A549 (cell line): Measurements from ENCODE around the gene CEP250. TPM values are rescaled to one million over a fixed set of nuclear protein-coding genes. Genes with fewer than 3 reads are reported as not detected.

Experiments used
- ATAC-seq, 2 experiments: fragments of 200-7000 bp in 1 of 2; fragments of >200 bp in 1 of 2; cut with Nextera tagmentation in 1 of 2; cut with Tn5 transposase in 1 of 2; 3 replicates each; pipeline versions ENCODE4 v1.8.0 to v1.9.1; 2018 to 2020; ENCODE audit warnings: mild to moderate bottlenecking in 1 of 2, moderate library complexity in 1 of 2
- CTCF ChIA-PET: fragments of 300-600 bp; sonication (Branson Sonifier 250); formaldehyde crosslinking; extraction: SDS; loops from one replicate; lab custom pipeline; 2021; ENCODE audit warnings: antibody characterized with exemption, inconsistent platforms; lab: Yijun Ruan, JAX
- POLR2A ChIA-PET: fragments of 350-600 bp; formaldehyde crosslinking; extraction: SDS; loops from one replicate; lab custom pipeline; 2021; ENCODE audit warnings: antibody characterized with exemption, inconsistent platforms; lab: Yijun Ruan, JAX
- DNase-seq, 2 experiments: peaks; one replicate each; pipeline versions ENCODE4 v3.0.0 to v3.0.0-alpha.2; 2011 to 2016; ENCODE audit warnings: low read depth in 1 of 2, low spot score in 1 of 2
- FAIRE-seq: peaks from 2 replicates; lab custom pipeline; 2011; peaks lifted over from hg19 to GRCh38; lab: Jason Lieb, UNC
- H3K27ac ChIP-seq, 2 experiments: fragments of >200 bp; sonication (Bioruptor Twin); formaldehyde crosslinking; 3 replicates each; pipeline ENCODE4 v1.5.1; 2016 to 2017
- H3K4me1 ChIP-seq: fragments of >200 bp; sonication (Bioruptor Twin); formaldehyde crosslinking; 3 replicates; pipeline ENCODE4 v1.6.1; 2016
- H3K4me2 ChIP-seq: fragments of >200 bp; sonication (Bioruptor Twin); formaldehyde crosslinking; 3 replicates; pipeline ENCODE4 v1.6.1; 2016
- H3K4me3 ChIP-seq: fragments of >200 bp; sonication (Bioruptor Twin); formaldehyde crosslinking; 3 replicates; pipeline ENCODE4 v1.5.1; 2016
- H3K9me3 ChIP-seq: fragments of >200 bp; sonication (Bioruptor Twin); formaldehyde crosslinking; 3 replicates; pipeline ENCODE4 v1.6.1; 2016
- BCL3 ChIP-seq: fragments of >200 bp; sonication (Bioruptor Twin); formaldehyde crosslinking; IDR thresholded peaks from 3 replicates; pipeline ENCODE4 v1.6.1; 2016
- CBX2 ChIP-seq: fragments of 200-600 bp; sonication (generic); IDR thresholded peaks from 2 replicates; pipeline ENCODE4 v1.6.1; 2016; ENCODE audit warnings: low read depth, mild to moderate bottlenecking, borderline replicate concordance
- CBX8 ChIP-seq: fragments of 200-600 bp; sonication (generic); IDR thresholded peaks from 2 replicates; pipeline ENCODE4 v1.6.1; 2016
- CTCF ChIP-seq: fragments of >200 bp; sonication (Bioruptor Twin); formaldehyde crosslinking; IDR thresholded peaks from 3 replicates; pipeline ENCODE4 v1.5.1; 2016
- E2F6 ChIP-seq: IDR thresholded peaks from 2 replicates; pipeline ENCODE4 v1.6.1; 2012; ENCODE audit warnings: low read depth, borderline replicate concordance
- EHMT2 ChIP-seq: fragments of 200-600 bp; sonication (generic); IDR thresholded peaks from 2 replicates; pipeline ENCODE4 v1.6.1; 2016; ENCODE audit warnings: antibody characterized with exemption, low read depth, mild to moderate bottlenecking, moderate library complexity
- EP300 ChIP-seq, 2 experiments: fragments of >200 bp; sonication (Bioruptor Twin); formaldehyde crosslinking; IDR thresholded peaks; 2 replicates in 1 of 2; 3 replicates in 1 of 2; pipeline ENCODE4 v1.6.1; 2016 to 2017
- ESRRA ChIP-seq: fragments of 150-350 bp; IDR thresholded peaks from 2 replicates; pipeline ENCODE4 v1.6.1; 2014; ENCODE audit warnings: mild to moderate bottlenecking, low read length, borderline replicate concordance
- KDM1A ChIP-seq: fragments of 200-600 bp; sonication (generic); IDR thresholded peaks from 2 replicates; pipeline ENCODE4 v1.6.1; 2016; ENCODE audit warnings: low read depth, mild to moderate bottlenecking
- MAFK ChIP-seq: fragments of 450-650 bp; IDR thresholded peaks from 2 replicates; pipeline ENCODE4 v1.6.1; 2014; ENCODE audit not compliant: partially characterized antibody
- POLR2A ChIP-seq: IDR thresholded peaks from 2 replicates; pipeline ENCODE4 v1.6.1; 2012; ENCODE audit warnings: mild to moderate bottlenecking, low read length
- RAD21 ChIP-seq, 2 experiments: fragments of >200 bp in 1 of 2; sonication (Bioruptor Twin) in 1 of 2; formaldehyde crosslinking in 1 of 2; IDR thresholded peaks in 1 of 2; conservative IDR thresholded peaks in 1 of 2; 2 replicates in 1 of 2; 3 replicates in 1 of 2; pipeline ENCODE4 v1.6.1; 2012 to 2018; ENCODE audit warnings: inconsistent platforms in 1 of 2
- RARB ChIP-seq: fragments of 250-450 bp; sonication (Bioruptor Pico); IDR thresholded peaks from 2 replicates; pipeline ENCODE4 v1.8.0; 2021; ENCODE audit warnings: mild to moderate bottlenecking, moderate library complexity
- SMC3 ChIP-seq: fragments of >200 bp; sonication (Bioruptor Twin); formaldehyde crosslinking; IDR thresholded peaks from 3 replicates; pipeline ENCODE4 v1.6.1; 2018; ENCODE audit warnings: inconsistent platforms
- USF2 ChIP-seq: fragments of 450-650 bp; IDR thresholded peaks from 2 replicates; pipeline ENCODE4 v1.6.1; 2014; ENCODE audit warnings: antibody characterized with exemption
- WGBS: methylation state at CpG from one replicate; pipeline ENCODE4 v1.1.6; 2017; ENCODE audit errors: missing lambda C conversion rate; 5-methylcytosine and 5-hydroxymethylcytosine counted together
- polyA plus RNA-seq, 4 experiments: library from polyadenylated mRNA; depleted of rRNA in 3 of 4; stranded (reverse); fragments of >200 nt; fragmentation: RNase III in 1 of 4; extraction: RNeasy Plus Mini Kit Qiagen cat#74134 plus additional on column Dnase treatment in 1 of 4; gene quantifications; 2 replicates in 3 of 4; 3 replicates in 1 of 4; pipeline ENCODE4 v1.2.3, GENCODE V29; 2011 to 2017

CEP250 gene
- polyA plus RNA-seq, 2 of the 4 experiments (the other 2 are of a cell fraction): 13.8 to 19.6 TPM

GRCh38 chr20:35463455-35464300 lies 8.3 kb downstream of the CEP250 start:
- Histone ChIP-seq H3K9me3 (no peaks in the 10 kb centered on the region), H3K4me2 (no peak overlapping the region), H3K27ac (0 out of 6 replicates have a peak overlapping the region, but pooled peaks of 1 of the 2 experiments have one; percentile 6), H3K4me1 (peaks cover 21% of the 10 kb centered on the region), H3K4me3 (no peak overlapping the region)
- peak; percentile 77 to 80 for TF ChIP-seq RAD21 (conservative IDR thresholded peaks at IDR 0.05 in 1 of 2, IDR thresholded peaks at IDR 0.05 in 1 of 2)
- peak; percentile 83 for TF ChIP-seq CTCF
- peak; percentile 43 for TF ChIP-seq SMC3
- TF ChIP-seq EHMT2: no peak
- ChIA-PET POLR2A (interaction anchor here (0.6 kb wide), 1 partner anchor 204 kb away, joined by 4 read pairs; no protein-coding TSS in a partner anchor), CTCF (interaction anchor here (0.7 to 5.4 kb wide), 58 partner anchors 8 to 736 kb away, joined by 3 to 39 read pairs (median 4); partner anchors contain the start of genes CEP250, CPNE1, ERGIC3 and RBM12)
- DNase-seq (peak; percentile 74), FAIRE-seq (no peak), ATAC-seq (peak; percentile 90 to 93)
- WGBS: 41% methylated on average over 4 of the region's 4 CpGs

GRCh38 chr20:35465976-35466375 lies 10.6 kb downstream of the CEP250 start:
- H3K27ac ChIP-seq: 0 out of 6 replicates have a peak overlapping the region, but pooled peaks of 1 of the 2 experiments have one; percentile 8
- peak; percentile 3 for TF ChIP-seq MAFK
- no peak for TF ChIP-seq CTCF
- no peak overlapping the region for H3K4me2 ChIP-seq
- FAIRE-seq: no peak
- ChIA-PET CTCF (interaction anchor here (0.6 to 5.4 kb wide), 9 partner anchors 9 to 191 kb away, joined by 3 to 39 read pairs (median 5); no protein-coding TSS in a partner anchor), POLR2A (interaction anchor here (2.3 kb wide), 1 partner anchor 11 kb away, joined by 11 read pairs; the partner anchor contains the start of gene CEP250)
- no peak for ATAC-seq
- no peak for DNase-seq
- no peak overlapping the region for H3K4me3 ChIP-seq
- no peaks in the 10 kb centered on the region for H3K9me3 ChIP-seq
- peaks cover 26% of the 10 kb centered on the region for H3K4me1 ChIP-seq
- WGBS: 90% methylated on average over 6 of the region's 6 CpGs

GRCh38 chr20:35466856-35467255 lies 11.5 kb downstream of the CEP250 start:
- ATAC-seq (no peak), FAIRE-seq (no peak), DNase-seq (no peak)
- POLR2A ChIA-PET: interaction anchor here (0.6 to 2.3 kb wide), 2 partner anchors 12 to 199 kb away, joined by 4 to 11 read pairs; partner anchors contain the start of gene CEP250
- H3K4me3 ChIP-seq: no peak overlapping the region
- 88% methylated on average over 6 of the region's 6 CpGs for WGBS
- CTCF ChIA-PET: interaction anchor here (1.1 to 5.4 kb wide), 8 partner anchors 8 to 163 kb away, joined by 3 to 39 read pairs (median 5); no protein-coding TSS in a partner anchor
- H3K4me1 ChIP-seq: peaks cover 26% of the 10 kb centered on the region
- H3K4me2 ChIP-seq: peak overlapping the region; percentile 65
- no peaks in the 10 kb centered on the region for H3K9me3 ChIP-seq
- H3K27ac ChIP-seq: peak overlapping the region; percentile 67 to 82
- no peak for TF ChIP-seq E2F6
- TF ChIP-seq POLR2A: no peak
- TF ChIP-seq MAFK: no peak
- TF ChIP-seq ESRRA: no peak
- no peak for TF ChIP-seq RARB
- no peak for TF ChIP-seq USF2
- no peak for TF ChIP-seq KDM1A
- no peak for TF ChIP-seq CBX8
- no peak for TF ChIP-seq CBX2
- TF ChIP-seq BCL3: no peak
- TF ChIP-seq EP300 (IDR thresholded peaks at IDR 0.05): no peak
- TF ChIP-seq, all 56 proteins: peak for 0
